K562 (cell line): ENCODE data around the gene MYO7A. TPM values are rescaled to one million over a fixed set of nuclear protein-coding genes. Genes with fewer than 3 reads are reported as not detected.
A peak's percentile ranks its signal among the peaks of the same experiment; 100 is the strongest.

Experiments
- ATAC-seq: fragments of 200-7000 bp; cut with Tn5 transposase; 3 replicates; pipeline ENCODE4 v1.9.1; 2020; ENCODE audit warnings: moderate library complexity
- BruUV-seq: library from RNA; stranded (reverse); fragments of 400-500 nt; replicated peaks from 2 replicates; lab custom pipeline; 2021; lab: Mats Ljungman, UMichigan
- CTCF ChIA-PET: fragments of 300-600 bp; formaldehyde crosslinking; extraction: SDS; loops from one replicate; lab custom pipeline; 2021; ENCODE audit warnings: low intra/inter-chr PET ratio; lab: Yijun Ruan, JAX
- POLR2A ChIA-PET: fragments of 300-600, 350-650 bp; sonication (Branson Sonifier 250); formaldehyde crosslinking; extraction: SDS; loops from one replicate; lab custom pipeline; 2021; ENCODE audit warnings: antibody characterized with exemption, inconsistent platforms; lab: Yijun Ruan, JAX
- DNase-seq, 4 experiments: peaks; one replicate each; pipeline versions ENCODE4 v3.0.0 to v3.0.0-alpha.2; 2011 to 2018; ENCODE audit warnings: low spot score in 3 of 4, mixed read lengths in 3 of 4; ENCODE audit errors: extremely low read depth in 1 of 4
- FAIRE-seq: peaks from 2 replicates; lab custom pipeline; 2011; peaks lifted over from hg19 to GRCh38; lab: Jason Lieb, UNC
- H2AFZ ChIP-seq: 2 replicates; pipeline ENCODE4 v1.6.0; 2011; ENCODE audit warnings: low read depth, low read length, control low read depth, inconsistent platforms
- H3K27ac ChIP-seq: fragments of 200-600 bp; 3 replicates; pipeline ENCODE4 v1.8.0; 2011; ENCODE audit warnings: low read depth, mild to moderate bottlenecking, control low read depth, inconsistent platforms, low read length, moderate library complexity, mixed read lengths; ENCODE audit errors: extremely low read depth
- H3K27me3 ChIP-seq, 2 experiments: fragments of 300-600 bp in 1 of 2; 2 replicates in 1 of 2; 3 replicates in 1 of 2; pipeline versions ENCODE4 v1.6.0 to v1.8.0; 2011; ENCODE audit warnings: inconsistent platforms in 2 of 2, low read length in 2 of 2, mild to moderate bottlenecking in 1 of 2, mixed read lengths in 1 of 2, moderate library complexity in 1 of 2; ENCODE audit not compliant: control insufficient read depth in 2 of 2, insufficient read depth in 2 of 2
- H3K36me3 ChIP-seq: fragments of 300-600 bp; 3 replicates; pipeline ENCODE4 v1.8.0; 2011; ENCODE audit warnings: mild to moderate bottlenecking, low read length, inconsistent platforms; ENCODE audit not compliant: control insufficient read depth, insufficient read depth
- H3K4me1 ChIP-seq, 2 experiments: fragments of 200-600 bp in 1 of 2; replicated peaks in 1 of 2; 2 replicates in 1 of 2; 3 replicates in 1 of 2; pipeline versions ENCODE4 v1.5.1 to v1.8.0; 2011; ENCODE audit warnings: inconsistent platforms in 2 of 2, low read length in 2 of 2, mild to moderate bottlenecking in 1 of 2, mixed read lengths in 1 of 2, moderate library complexity in 1 of 2; ENCODE audit not compliant: control insufficient read depth in 2 of 2, insufficient read depth in 2 of 2
- H3K4me2 ChIP-seq: 2 replicates; pipeline ENCODE4 v1.6.1; 2011; ENCODE audit warnings: low read length, control low read depth, inconsistent platforms, mixed read lengths; ENCODE audit not compliant: insufficient read depth
- H3K4me3 ChIP-seq: fragments of 200-600 bp; sonication (generic), shearing (Covaris generic); 2 replicates; pipeline ENCODE4 v1.5.1; 2016; ENCODE audit warnings: control low read depth, inconsistent platforms
- H3K79me2 ChIP-seq: fragments of 200-600 bp; 3 replicates; pipeline ENCODE4 v1.8.0; 2011; ENCODE audit warnings: low read length, inconsistent platforms; ENCODE audit not compliant: control insufficient read depth, insufficient read depth
- H3K9ac ChIP-seq, 2 experiments: 2 replicates each; pipeline versions ENCODE4 v1.6.0 to v1.6.1; 2011; ENCODE audit warnings: low read depth in 2 of 2, low read length in 2 of 2, control low read depth in 1 of 2, inconsistent platforms in 1 of 2, mild to moderate bottlenecking in 1 of 2, mixed read lengths in 1 of 2; ENCODE audit not compliant: insufficient read depth in 1 of 2
- H3K9me1 ChIP-seq: one replicate; pipeline ENCODE4 v1.6.0; 2011; ENCODE audit warnings: inconsistent platforms, mild to moderate bottlenecking, low read length, moderate library complexity; ENCODE audit not compliant: control insufficient read depth, insufficient read depth
- H3K9me3 ChIP-seq: replicated peaks from 2 replicates; pipeline ENCODE4 v1.5.1; 2011; ENCODE audit warnings: low read depth, low read length, inconsistent platforms; ENCODE audit not compliant: control insufficient read depth, insufficient read depth
- H4K20me1 ChIP-seq: replicated peaks from 2 replicates; pipeline ENCODE4 v1.6.1; 2011; ENCODE audit warnings: low read length, inconsistent platforms, mixed read lengths; ENCODE audit not compliant: control insufficient read depth, insufficient read depth
- FOSL1 ChIP-seq: fragments of 200-800 bp; sonication (Bioruptor generic); conservative IDR thresholded peaks from 2 replicates; pipeline ENCODE4 v1.6.1; 2016; ENCODE audit warnings: missing genetic modification characterization, missing compliant biosample characterization
- MYC ChIP-seq, 2 experiments: fragments of 250-450 bp in 1 of 2; sonication (Bioruptor Pico) in 1 of 2; IDR thresholded peaks; 2 replicates each; pipeline versions ENCODE4 v1.5.1 to v1.6.1; 2012 to 2021; ENCODE audit warnings: low read depth in 2 of 2, borderline replicate concordance in 1 of 2, improper control_type of control experiment in 1 of 2, low read length in 1 of 2, mild to moderate bottlenecking in 1 of 2, moderate library complexity in 1 of 2
- NFIC ChIP-seq: fragments of 450-650 bp; IDR thresholded peaks from 2 replicates; pipeline ENCODE4 v1.6.1; 2017; ENCODE audit warnings: mild to moderate bottlenecking, inconsistent platforms
- SOX6 ChIP-seq: fragments of 450-650 bp; IDR thresholded peaks from 2 replicates; pipeline ENCODE4 v1.6.1; 2014; ENCODE audit warnings: mild to moderate bottlenecking
- ZBTB33 ChIP-seq: sonication (generic); formaldehyde crosslinking; IDR thresholded peaks from 2 replicates; pipeline ENCODE4 v1.8.1; 2023; ENCODE audit warnings: mild to moderate bottlenecking, missing genetic modification reagents
- ZNF830 ChIP-seq: fragments of 250-450 bp; sonication (Bioruptor Pico); IDR thresholded peaks from 2 replicates; pipeline ENCODE4 v1.5.0; 2021; ENCODE audit warnings: mild to moderate bottlenecking
- WGBS: fragments of 100-300 bp; shearing (Covaris generic); methylation state at CpG from one replicate; pipeline ENCODE4 v1.1.6; 2016; ENCODE audit warnings: low coverage, mixed read lengths; ENCODE audit not compliant: insufficient coverage; ENCODE audit errors: missing lambda C conversion rate; 5-methylcytosine and 5-hydroxymethylcytosine counted together
- in situ Hi-C: fragments of 300-500 bp; cut with MboI; formaldehyde crosslinking; loops from 4 replicates; pipeline ENCODE4 v1.15.0; 2018; ENCODE audit warnings: inconsistent platforms, mixed read lengths
- intact Hi-C: fragments of 100-400 bp; cut with micrococcal nuclease; formaldehyde crosslinking; loops from 2 replicates; pipeline ENCODE4 v1.14.2; 2022
- polyA plus RNA-seq, 8 experiments: library from polyadenylated mRNA; depleted of rRNA in 4 of 8; stranded (reverse) in 5 of 8; unstranded in 3 of 8; fragments of >200 nt; fragmentation: Nextera tagmentation in 2 of 8; fragmentation: Illumina TruSeq in 1 of 8; extraction: Ambion mirVana in 2 of 8; extraction: Trizol in 1 of 8; gene quantifications; 2 replicates each; pipeline versions ENCODE4 v1.2.1 to v1.2.3, GENCODE V29; 2011 to 2014; ENCODE audit warnings: inconsistent platforms in 1 of 8, missing spikeins in 1 of 8
- total RNA-seq, 7 experiments: library from RNA; depleted of rRNA in 6 of 7; stranded (reverse); fragments of >200 nt in 6 of 7; fragmentation: Illumina TruSeq in 2 of 7; extraction: Trizol in 2 of 7; gene quantifications; 2 replicates each; pipeline versions ENCODE4 v1.2.1 to v1.2.3, GENCODE V29; 2011 to 2021; ENCODE audit warnings: low replicate concordance in 1 of 7
- TF ChIP-seq, protein P1 (sequence below), 2 experiments: fragments of 450-650 bp in 1 of 2; sonication (generic) in 1 of 2; formaldehyde crosslinking; conservative IDR thresholded peaks; 2 replicates each; pipeline versions ENCODE4 v1.4.0 to v1.8.1; 2020 to 2022; ENCODE audit warnings: mild to moderate bottlenecking in 1 of 2, missing genetic modification reagents in 1 of 2
- TF ChIP-seq, protein P2 (sequence below): fragments of 250-450 bp; sonication (Bioruptor Pico); IDR thresholded peaks from 2 replicates; pipeline ENCODE4 v1.5.1; 2021; ENCODE audit warnings: mild to moderate bottlenecking
- TF ChIP-seq, protein P3 (sequence below): fragments of 250-450 bp; sonication (Bioruptor Pico); IDR thresholded peaks from 2 replicates; pipeline ENCODE4 v1.6.1; 2021; ENCODE audit warnings: mild to moderate bottlenecking

MYO7A gene
- total and polyA plus RNA-seq, 9 of the 15 experiments (the other 6 are each of a cell fraction or from before 2014, with no cell fraction given), result 0.01 to 0.11 (median 0.07) TPM; not detected in 1

DNA sequence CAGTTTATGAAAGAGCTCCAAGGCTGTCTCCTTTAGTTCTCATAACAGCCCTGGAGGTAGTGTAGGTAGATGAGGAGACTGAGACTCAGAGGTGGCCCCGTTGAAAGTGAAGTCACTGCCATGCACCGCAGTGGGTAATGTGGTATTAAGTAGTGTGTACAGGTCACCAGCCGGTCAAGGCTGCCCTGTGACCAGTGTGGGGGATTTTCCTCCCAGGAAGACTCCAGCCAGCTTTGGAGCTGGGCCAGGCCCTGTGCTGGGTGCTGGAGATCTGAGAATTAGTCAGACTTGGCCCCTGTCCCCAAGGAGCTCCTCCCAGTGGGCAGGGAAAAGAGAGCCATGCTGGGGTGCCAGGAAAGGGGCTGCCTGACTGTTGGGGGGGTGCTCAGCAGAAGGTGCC is 20.1 kb upstream of the MYO7A start:
- H3K79me2 ChIP-seq, result no peaks in the 10 kb centered on the region
- H4K20me1 ChIP-seq, result 0 out of 2 replicates have a peak, but pooled peaks cover 6% of the 10 kb centered on the region
- TF ChIP-seq FOSL1 (tag) (0 out of 2 replicates have a peak, but pooled peaks have one; percentile 34), NFIC (peak; percentile 46), MYC (IDR thresholded peaks at IDR 0.05; ENCODE audit: low read depth, low read length) (no peak), MYC (CRISPR knock-in tag; IDR thresholded peaks at IDR 0.05; ENCODE audit: borderline replicate concordance, low read depth) (no peak), SOX6 (no peak)
- H3K27ac ChIP-seq, result no peak overlapping the region
- BruUV-seq, result no TSS peak
- H3K9me3 ChIP-seq, result no peaks in the 10 kb centered on the region
- CTCF ChIA-PET, result no interaction called here
- H2AFZ ChIP-seq, result no peak overlapping the region
- no peak overlapping the region for H3K4me2 ChIP-seq
- peaks cover 3% of the 10 kb centered on the region for H3K9me1 ChIP-seq
- H3K4me3 ChIP-seq, result no peak overlapping the region
- POLR2A ChIA-PET, result no interaction called here
- ATAC-seq (no peak), DNase-seq (no peak), FAIRE-seq (no peak)
- in situ Hi-C loops, result loop anchor here (10.0 kb wide), 1 partner anchor 383 kb away; no protein-coding TSS in a partner anchor
- H3K4me1 ChIP-seq, result peaks cover 0 to 15% of the 10 kb centered on the region in 2 experiments; a peak in 2 of 5 replicates
- intact Hi-C loops, result no loop called here
- H3K9ac ChIP-seq, result no peak overlapping the region; a peak in 1 of 4 replicates
- no peaks in the 10 kb centered on the region for H3K36me3 ChIP-seq
- peaks cover 21 to 82% of the 10 kb centered on the region in 2 experiments; a peak in 4 of 5 replicates for H3K27me3 ChIP-seq
- 4% methylated on average over 3 of the region's 3 CpGs for WGBS

GRCh38 chr11:77108436-77108835 is 19.6 kb upstream of the MYO7A start:
- peaks cover 3% of the 10 kb centered on the region for H3K9me1 ChIP-seq
- no peaks in the 10 kb centered on the region for H3K36me3 ChIP-seq
- no peak for FAIRE-seq
- no peaks in the 10 kb centered on the region for H3K9me3 ChIP-seq
- H3K4me2 ChIP-seq, result no peak overlapping the region
- H4K20me1 ChIP-seq, result 0 out of 2 replicates have a peak, but pooled peaks cover 6% of the 10 kb centered on the region
- no peak overlapping the region for H3K4me3 ChIP-seq
- peaks cover 0 to 18% of the 10 kb centered on the region in 2 experiments; a peak in 2 of 5 replicates for H3K4me1 ChIP-seq
- POLR2A ChIA-PET, result no interaction called here
- H3K9ac ChIP-seq, result no peak overlapping the region; a peak in 1 of 4 replicates
- H3K27me3 ChIP-seq, result peaks cover 21 to 77% of the 10 kb centered on the region in 2 experiments; a peak in 4 of 5 replicates
- BruUV-seq, result no TSS peak
- intact Hi-C loops (no loop called here), in situ Hi-C loops (loop anchor here (10.0 kb wide), 1 partner anchor 384 kb away; no protein-coding TSS in a partner anchor)
- 3% methylated on average over 9 of the region's 9 CpGs for WGBS
- CTCF ChIA-PET, result interaction anchor here (0.6 kb wide), 1 partner anchor 14 kb away, joined by 3 read pairs; no protein-coding TSS in a partner anchor
- DNase-seq, result no peak
- no peak overlapping the region for H2AFZ ChIP-seq
- no peaks in the 10 kb centered on the region for H3K79me2 ChIP-seq
- H3K27ac ChIP-seq, result no peak overlapping the region
- ATAC-seq, result no peak
- TF ChIP-seq ZBTB33 (CRISPR knock-in tag) (no peak), ZNF830 (CRISPR knock-in tag) (no peak)
- TF ChIP-seq, protein P1, sequence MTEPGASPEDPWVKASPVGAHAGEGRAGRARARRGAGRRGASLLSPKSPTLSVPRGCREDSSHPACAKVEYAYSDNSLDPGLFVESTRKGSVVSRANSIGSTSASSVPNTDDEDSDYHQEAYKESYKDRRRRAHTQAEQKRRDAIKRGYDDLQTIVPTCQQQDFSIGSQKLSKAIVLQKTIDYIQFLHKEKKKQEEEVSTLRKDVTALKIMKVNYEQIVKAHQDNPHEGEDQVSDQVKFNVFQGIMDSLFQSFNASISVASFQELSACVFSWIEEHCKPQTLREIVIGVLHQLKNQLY (CRISPR knock-in tag; conservative IDR thresholded peaks at IDR 0.05), result no peak
- TF ChIP-seq, protein P2, sequence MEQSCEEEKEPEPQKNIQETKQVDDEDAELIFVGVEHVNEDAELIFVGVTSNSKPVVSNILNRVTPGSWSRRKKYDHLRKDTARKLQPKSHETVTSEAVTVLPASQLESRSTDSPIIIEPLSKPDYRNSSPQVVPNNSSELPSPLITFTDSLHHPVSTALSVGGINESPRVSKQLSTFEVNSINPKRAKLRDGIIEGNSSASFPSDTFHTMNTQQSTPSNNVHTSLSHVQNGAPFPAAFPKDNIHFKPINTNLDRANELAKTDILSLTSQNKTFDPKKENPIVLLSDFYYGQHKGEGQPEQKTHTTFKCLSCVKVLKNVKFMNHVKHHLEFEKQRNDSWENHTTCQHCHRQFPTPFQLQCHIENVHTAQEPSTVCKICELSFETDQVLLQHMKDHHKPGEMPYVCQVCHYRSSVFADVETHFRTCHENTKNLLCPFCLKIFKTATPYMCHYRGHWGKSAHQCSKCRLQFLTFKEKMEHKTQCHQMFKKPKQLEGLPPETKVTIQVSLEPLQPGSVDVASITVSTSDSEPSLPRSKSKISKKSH (CRISPR knock-in tag), result no peak
- TF ChIP-seq, protein P3, sequence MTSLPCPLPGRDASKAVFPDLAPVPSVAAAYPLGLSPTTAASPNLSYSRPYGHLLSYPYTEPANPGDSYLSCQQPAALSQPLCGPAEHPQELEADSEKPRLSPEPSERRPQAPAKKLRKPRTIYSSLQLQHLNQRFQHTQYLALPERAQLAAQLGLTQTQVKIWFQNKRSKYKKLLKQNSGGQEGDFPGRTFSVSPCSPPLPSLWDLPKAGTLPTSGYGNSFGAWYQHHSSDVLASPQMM (CRISPR knock-in tag), result no peak
